Activated CD4-positive, alpha-beta T cell treated with anti-CD3 and anti-CD28 coated beads, Interleukin-2, amount 50 U/mL, for 16 hours (primary cell): ENCODE data around the gene NEO1.

Experiments used
- DNase-seq: peaks from one replicate; pipeline ENCODE4 v3.0.0-alpha.2; 2020

The NEO1 gene

GRCh38 chr15:73337187-73337586 lies 284.9 kb downstream of the NEO1 start:
- no peak for DNase-seq

GRCh38 chr15:73338058-73338457 lies 285.8 kb downstream of the NEO1 start:
- DNase-seq: no peak

DNA sequence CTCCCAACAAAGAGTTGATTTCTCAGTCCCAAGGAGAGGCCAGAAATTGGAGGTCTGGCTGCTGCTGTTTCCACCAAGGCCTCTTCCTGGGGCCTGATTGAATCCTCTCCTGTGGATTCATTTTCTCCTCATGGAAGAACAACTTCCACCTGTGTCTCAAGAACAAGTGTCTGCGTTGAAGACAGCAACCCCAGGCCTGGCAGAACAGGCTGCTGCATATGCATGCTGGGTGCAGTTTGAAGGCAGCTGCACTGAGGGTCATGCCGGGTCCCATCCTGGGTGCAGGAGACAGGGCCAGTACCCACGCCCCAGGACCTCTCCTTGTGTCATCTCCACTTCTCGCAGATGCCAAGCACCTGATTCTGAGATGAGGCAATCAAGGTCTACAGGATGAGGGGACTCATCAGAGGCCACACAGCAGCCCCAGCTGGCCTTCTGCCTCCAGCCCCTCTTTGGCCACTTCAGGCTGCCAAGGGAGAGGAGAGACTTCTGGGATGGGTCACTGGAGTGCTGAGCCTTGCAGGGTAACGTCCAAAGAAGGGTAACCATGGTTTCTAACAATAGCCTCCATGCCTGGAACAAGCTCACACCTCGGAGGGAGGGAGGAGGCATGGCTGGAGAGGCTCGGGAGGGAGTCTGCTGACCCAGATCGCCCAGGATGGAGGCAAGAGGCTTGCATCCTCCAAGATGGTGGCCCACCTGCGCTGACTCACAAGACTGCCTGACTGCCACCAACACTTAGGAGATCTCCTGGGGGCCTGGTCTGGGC lies 286.5 kb downstream of the NEO1 start:
- DNase-seq: no peak

GRCh38 chr15:73340502-73341192 lies 288.4 kb downstream of the NEO1 start:
- no peak for DNase-seq

- DNase-seq: no peak
These were observed 289.8 kb downstream of the NEO1 start for GRCh38 chr15:73341886-73342600.

DNA sequence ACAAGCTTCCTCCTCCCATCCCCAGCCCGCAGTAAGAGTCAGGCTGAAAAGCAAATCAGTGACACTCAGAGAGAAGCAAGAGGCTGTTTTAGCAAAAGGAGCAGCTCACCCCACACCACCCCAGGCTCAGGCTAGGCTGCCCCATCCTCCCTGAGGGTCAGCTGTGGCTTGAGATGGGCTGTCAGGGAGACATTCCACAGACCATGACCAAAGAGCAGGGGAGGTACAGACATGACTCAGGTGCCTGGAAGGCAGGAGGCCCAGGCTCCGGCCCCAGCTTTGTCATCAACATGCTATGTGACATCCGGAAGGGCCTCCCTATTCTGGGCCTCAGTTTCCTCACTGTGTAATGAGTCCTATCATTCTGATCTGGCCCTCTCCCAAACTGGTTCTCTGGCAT lies 291.8 kb downstream of the NEO1 start:
- no peak for DNase-seq

GRCh38 chr15:73345658-73346057 lies 293.4 kb downstream of the NEO1 start:
- no peak for DNase-seq

GRCh38 chr15:73346735-73347312 lies 294.6 kb downstream of the NEO1 start:
- DNase-seq: peak; percentile 42

GRCh38 chr15:73349191-73349590 lies 296.9 kb downstream of the NEO1 start:
- no peak for DNase-seq

DNA sequence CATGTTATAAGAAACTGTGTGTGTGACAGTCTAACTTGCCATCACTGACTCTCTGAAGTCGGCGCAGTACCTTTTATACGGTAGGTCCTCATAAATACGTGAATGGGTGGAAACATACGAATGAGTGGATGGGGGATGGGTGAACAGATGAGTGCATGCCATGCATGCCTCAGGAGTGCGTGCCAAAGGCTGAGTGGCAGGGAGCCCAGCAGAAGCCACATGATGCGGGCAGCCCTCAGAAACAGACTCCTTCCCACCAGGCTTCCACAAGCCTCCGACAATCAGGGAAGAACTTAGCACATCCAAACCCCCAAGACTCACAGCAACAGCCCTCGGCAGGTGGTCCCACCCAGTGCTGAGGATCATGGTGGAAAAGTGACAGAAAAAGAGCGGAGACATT lies 299.8 kb downstream of the NEO1 start:
- no peak for DNase-seq

GRCh38 chr15:73353734-73354133 lies 301.5 kb downstream of the NEO1 start:
- DNase-seq: no peak

- no peak for DNase-seq
These were observed 302.0 kb downstream of the NEO1 start for GRCh38 chr15:73354241-73354640.
